GM19025 (cell line): Measurements from ENCODE around the gene ATP9B.

Experiments
- ATAC-seq: cut with Tn5 transposase; IDR thresholded peaks from one replicate; pipeline ENCODE4 v1.9.1; 2021; ENCODE audit warnings: mild to moderate bottlenecking, low read depth, moderate library complexity; ENCODE audit not compliant: unreplicated experiment

Gene ATP9B

DNA sequence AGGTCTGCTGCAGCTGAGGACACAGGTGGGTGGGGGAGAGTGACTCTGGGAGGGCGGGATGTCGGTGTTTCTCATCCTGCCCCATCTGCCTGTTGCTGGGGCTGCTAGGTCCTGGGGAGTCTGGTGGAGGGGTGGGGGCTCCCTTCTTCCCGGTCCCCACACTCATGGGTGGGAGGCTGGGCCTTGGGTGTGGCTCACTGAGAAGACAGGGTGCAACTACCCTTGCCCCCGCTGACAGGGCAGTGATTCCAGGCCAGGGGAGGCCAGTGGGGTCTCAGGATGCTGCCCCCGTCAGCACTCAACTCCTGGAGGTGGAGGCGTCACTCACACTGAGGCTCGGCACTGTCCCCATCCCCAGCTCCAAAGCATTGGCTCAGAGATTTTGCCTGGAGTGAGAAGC, 318.8 kb downstream of the ATP9B start:
- no peak for ATAC-seq

DNA sequence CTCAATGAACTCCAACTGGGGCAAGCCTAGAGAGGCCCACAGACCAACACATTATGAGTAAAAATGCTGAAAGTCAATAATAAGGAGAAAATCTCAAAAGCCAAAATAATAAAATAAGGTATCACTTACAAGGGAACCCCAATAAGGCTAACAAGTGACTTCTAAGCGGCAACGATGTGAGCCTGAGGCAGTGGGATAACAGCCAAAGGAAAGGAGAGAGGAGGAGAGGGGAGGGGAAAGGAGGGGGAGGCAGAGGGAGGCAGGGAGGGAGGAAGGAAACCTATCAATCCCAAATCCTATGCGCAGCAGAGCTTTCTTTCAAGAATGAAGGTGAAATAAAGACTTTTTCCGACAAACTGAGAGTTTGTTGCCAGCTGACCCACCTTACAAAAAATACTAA, 320.5 kb downstream of the ATP9B start:
- ATAC-seq = no peak

DNA sequence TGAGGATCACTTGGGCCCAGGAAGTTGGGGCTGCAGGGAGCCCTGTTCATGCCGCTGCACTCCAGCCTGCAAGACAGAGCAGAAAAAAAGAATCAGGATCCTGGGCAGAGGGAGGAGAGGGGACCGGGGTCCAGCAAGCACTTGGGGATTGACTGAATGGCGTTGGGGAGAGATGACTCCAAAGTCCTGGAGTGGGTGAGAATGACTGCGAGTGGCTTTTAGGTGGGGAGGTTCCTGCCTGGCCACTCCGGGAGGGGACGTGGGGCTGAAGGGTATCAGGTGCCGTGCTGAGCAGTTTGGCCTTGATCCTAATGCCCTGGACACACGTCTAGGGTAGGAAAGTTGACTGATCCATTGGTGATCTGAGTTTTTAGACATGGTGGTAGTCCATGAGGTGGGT, 323.0 kb downstream of the ATP9B start:
- ATAC-seq = no peak

GRCh38 chr18:79393181-79393634, 324.0 kb downstream of the ATP9B start:
- no peak for ATAC-seq

- ATAC-seq = no peak
These were observed 324.7 kb downstream of the ATP9B start for GRCh38 chr18:79393635-79394533.

DNA sequence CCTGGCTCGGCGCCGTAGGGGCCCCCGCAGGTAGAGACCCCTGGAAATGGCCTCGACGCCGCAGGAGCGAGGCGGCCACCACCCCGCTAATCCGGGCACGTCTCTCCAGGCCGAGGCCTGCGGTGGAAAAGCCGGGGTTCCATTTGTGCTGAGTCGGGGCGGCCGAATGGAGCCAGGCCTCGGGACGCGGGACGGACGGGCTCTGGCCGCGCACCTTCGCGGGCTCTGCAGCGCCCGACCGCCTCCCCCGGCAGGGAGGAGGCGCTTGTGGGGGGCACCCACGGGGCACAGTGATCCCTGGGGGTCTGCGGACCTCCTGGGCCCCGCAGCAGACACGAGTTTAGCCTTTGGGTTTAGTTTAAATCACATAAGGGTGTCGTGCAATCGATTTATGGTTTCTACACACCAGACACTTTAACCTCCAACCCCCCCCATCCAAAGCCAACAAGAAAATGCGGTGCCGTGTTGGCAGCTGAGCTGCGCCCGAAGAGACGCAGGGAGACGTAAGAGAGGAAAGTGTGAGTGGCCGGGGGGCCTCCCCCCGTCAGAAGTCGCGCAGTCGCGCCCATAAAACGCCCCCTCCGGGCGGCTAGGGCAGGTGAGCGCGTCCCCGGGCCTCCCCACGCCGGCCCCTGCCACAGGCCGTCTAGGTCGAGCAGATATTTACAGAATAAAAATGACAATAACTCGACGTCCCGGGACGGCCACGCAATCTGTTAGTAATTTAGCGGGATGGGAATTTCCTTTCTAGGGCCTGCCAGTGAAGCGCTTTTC, 325.5 kb downstream of the ATP9B start:
- no peak for ATAC-seq

- no peak for ATAC-seq
These were observed 326.1 kb downstream of the ATP9B start for GRCh38 chr18:79395308-79395640.

DNA sequence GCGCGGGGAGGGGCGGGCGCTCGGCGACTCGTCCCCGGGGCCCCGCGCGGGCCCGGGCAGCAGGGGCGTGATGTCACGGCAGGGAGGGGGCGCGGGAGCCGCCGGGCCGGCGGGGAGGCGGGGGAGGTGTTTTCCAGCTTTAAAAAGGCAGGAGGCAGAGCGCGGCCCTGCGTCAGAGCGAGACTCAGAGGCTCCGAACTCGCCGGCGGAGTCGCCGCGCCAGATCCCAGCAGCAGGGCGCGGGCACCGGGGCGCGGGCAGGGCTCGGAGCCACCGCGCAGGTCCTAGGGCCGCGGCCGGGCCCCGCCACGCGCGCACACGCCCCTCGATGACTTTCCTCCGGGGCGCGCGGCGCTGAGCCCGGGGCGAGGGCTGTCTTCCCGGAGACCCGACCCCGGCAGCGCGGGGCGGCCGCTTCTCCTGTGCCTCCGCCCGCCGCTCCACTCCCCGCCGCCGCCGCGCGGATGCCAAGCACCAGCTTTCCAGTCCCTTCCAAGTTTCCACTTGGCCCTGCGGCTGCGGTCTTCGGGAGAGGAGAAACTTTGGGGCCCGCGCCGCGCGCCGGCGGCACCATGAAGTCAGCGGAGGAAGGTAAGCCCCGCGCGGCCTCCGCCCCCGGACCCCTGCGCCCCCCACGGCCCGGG, 326.7 kb downstream of the ATP9B start, which contains the start of gene NFATC1:
TSS of gene NFATC1 (plus strand) at position 170 of the 644 bp plus-strand sequence. CDS start at position 465, 295 bp downstream.
- ATAC-seq = no peak

DNA sequence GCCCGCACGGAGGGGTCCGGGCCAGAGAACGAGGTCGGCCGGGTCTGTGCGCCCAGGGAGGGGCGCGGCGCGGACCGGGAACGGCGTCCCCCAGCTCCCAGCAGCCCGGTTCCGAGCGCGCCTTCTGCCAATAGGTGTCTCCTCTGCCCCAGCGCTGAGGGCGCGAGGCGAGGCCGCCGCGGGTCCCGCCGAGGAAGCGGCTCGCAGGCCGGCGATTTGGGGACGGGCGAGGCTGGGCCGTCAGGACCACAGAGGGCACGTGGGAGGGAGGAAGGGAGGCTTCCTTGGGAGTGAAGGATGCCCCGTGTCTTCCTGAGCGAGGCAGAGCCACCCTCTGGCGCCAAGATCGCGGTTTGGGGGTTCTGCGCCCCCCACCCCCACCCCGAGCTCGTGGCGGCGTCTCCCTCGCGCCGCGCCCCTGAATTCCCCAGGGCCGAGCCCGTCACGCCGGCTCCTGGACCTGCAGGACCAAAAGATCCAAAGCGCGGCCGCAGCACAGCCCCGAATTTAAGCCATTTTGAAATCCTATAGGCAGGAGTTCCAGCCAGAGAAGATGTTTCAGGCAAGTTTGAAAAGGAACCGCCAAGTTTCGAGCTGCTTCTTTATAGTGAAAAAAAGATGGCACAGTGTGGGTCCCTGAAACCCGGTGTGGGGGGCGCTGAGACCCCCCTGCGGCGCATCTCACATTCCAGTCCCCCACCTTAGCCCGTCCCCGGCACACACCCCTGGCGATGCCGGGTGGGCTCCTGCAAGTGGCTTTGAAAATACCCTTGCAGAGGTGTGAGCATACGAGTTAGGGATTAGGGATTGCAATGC, 327.4 kb downstream of the ATP9B start:
- peak; percentile 27 for ATAC-seq

DNA sequence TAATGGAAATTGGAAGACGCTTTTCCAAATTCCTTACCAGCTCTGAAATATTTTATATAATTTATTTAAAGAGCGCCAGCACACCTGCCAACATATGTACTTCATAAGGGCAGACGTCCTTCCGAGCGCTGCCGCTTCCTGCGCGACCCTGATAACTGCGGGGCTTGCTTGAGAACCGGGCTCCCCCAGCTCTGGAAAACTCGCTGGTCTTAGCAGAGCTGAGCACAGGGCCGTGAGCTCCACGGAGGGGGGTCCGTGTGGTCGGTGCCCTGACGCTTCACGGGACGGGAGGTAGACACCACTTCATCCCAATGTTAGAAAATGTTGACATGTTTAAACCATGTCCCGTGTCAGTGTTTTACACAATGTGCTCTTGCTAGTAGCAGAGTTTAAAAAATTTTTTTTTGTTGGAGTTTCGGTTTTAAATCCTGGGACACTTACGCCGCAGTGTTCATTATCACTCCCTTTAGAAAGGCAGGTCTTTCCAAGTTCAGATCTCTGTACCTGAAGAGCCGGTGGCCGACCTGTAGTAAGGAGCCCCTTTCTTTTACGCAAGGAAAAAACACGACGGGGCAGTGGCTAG, 328.1 kb downstream of the ATP9B start:
- ATAC-seq = no peak

GRCh38 chr18:79397830-79398761, 328.9 kb downstream of the ATP9B start:
- no peak for ATAC-seq

GRCh38 chr18:79399275-79400081, 330.3 kb downstream of the ATP9B start:
- ATAC-seq = no peak

DNA sequence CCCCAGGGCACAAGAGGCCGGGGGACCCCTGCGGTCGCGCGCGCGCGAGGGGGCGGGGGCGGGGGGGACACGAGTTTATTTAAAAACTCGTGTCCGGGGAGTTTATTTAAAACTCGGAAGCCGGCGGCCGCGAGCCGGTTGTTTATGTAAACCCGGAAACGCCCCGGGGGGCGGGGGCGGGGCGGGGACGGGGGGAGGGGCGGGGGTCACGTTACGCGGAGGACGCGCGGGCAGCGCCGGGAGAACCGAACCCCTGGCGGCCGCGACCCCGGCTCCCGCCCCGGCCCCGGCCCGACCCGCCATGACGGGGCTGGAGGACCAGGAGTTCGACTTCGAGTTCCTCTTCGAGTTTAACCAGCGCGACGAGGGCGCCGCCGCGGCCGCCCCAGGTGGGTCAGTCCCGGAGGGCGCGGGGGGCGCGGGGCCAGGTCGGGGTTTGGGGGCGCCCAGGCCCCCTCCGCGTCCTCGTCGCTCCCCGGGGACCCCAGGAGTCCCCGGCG, 330.9 kb downstream of the ATP9B start:
- no peak for ATAC-seq

DNA sequence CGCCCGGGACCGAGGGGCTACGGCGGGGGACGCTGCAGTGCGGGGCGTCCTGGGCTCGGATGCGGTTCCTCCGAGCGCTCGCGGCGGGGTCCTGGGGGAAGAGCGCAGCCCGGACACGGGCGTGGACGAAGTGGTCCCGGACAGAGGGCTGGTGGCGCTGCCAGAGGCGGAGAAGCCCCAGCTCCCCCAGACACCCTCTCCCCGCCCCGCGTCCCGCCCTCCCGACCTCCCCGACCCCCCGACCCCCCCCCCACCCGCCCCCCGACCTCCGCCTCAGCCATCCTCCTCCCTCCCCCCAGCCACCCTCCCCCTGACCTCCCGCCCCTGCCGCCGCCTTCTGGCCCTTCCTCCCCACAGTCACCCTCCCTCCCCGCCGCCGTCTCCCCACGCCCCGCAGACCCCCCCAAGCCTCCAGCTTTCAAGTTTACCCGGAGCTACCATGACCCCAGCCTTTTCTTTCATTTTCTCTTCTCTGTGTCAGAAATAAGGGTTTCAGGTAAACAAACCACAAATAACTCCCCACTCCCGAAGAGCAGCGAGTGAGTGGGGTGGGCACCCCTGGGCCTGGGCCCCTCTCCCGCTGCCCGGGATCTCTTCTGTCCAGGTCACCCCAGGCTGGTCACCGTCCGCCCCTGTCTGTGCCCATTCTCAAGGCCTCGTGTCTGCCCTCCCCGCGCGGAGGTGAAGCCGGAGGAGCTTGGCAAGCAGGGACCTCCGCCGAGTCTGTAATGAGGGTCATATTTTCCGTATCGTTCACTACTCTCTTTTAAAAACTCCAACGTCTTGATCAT, 331.6 kb downstream of the ATP9B start:
- ATAC-seq = no peak

GRCh38 chr18:79401494-79402208, 332.5 kb downstream of the ATP9B start:
- ATAC-seq = no peak

DNA sequence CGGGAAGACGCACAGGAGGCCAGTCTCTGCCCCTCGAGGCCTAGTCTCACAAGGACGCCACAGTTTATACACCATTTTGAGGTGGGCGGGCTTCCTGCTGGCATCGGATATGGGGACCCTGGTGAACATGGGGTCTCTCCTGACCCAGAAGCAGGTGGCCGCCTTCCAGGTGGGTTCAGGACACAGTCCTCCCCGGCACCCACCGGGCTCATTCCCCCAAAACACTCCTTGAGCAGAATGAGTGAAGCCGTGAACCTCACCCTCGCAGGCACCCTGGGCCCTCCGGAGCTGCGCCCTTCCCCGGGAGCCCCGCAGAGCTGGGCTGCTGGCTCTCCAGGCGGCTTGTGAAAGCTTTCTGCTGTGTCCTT, 333.0 kb downstream of the ATP9B start:
- no peak for ATAC-seq
